H1 (cell line): ENCODE data around the gene PLXNB3. TPM values are rescaled to one million over a fixed set of nuclear protein-coding genes. Genes with fewer than 3 reads are reported as not detected.

Experiments
- BACH1 ChIP-seq: IDR thresholded peaks from 2 replicates; pipeline ENCODE4 v1.6.1; 2012; ENCODE audit warnings: low read length, improper control_type of control experiment
- BCL11A ChIP-seq, 2 experiments: IDR thresholded peaks; one replicate each; pipeline ENCODE4 v1.6.1; 2011; ENCODE audit warnings: low read depth in 2 of 2, low read length in 2 of 2, mild to moderate bottlenecking in 2 of 2
- CHD7 ChIP-seq: fragments of 300-600 bp; sonication (generic); IDR thresholded peaks from 2 replicates; pipeline ENCODE4 v1.7.1; 2012; ENCODE audit warnings: low read length, moderate library complexity, mild to moderate bottlenecking, inconsistent platforms; ENCODE audit not compliant: insufficient replicate concordance
- E2F6 ChIP-seq: IDR thresholded peaks from 2 replicates; pipeline ENCODE4 v1.6.1; 2012; ENCODE audit warnings: inconsistent platforms
- FOSL1 ChIP-seq: IDR thresholded peaks from 2 replicates; pipeline ENCODE4 v1.6.1; 2011; ENCODE audit warnings: mild to moderate bottlenecking, low read depth, low read length, moderate library complexity; ENCODE audit not compliant: insufficient read depth
- NRF1 ChIP-seq: IDR thresholded peaks from 2 replicates; pipeline ENCODE4 v1.6.1; 2011; ENCODE audit warnings: mild to moderate bottlenecking, low read depth, low read length, improper control_type of control experiment
- RNF2 ChIP-seq: fragments of 200-900, 300-1000 bp; sonication (generic); IDR thresholded peaks from 2 replicates; pipeline ENCODE4 v1.7.1; 2016; ENCODE audit warnings: borderline replicate concordance, low read depth, mild to moderate bottlenecking, antibody characterized with exemption, low read length; ENCODE audit not compliant: poor library complexity, severe bottlenecking; ENCODE audit errors: missing control alignments
- SIRT6 ChIP-seq: IDR thresholded peaks from one replicate; pipeline ENCODE4 v1.7.1; 2012; ENCODE audit warnings: low read length, inconsistent platforms
- SP1 ChIP-seq: IDR thresholded peaks from 2 replicates; pipeline ENCODE4 v1.6.1; 2011; ENCODE audit warnings: low read depth, low read length
- polyA plus RNA-seq, 7 experiments: library from polyadenylated mRNA; depleted of rRNA in 3 of 7; stranded (reverse) in 5 of 7; unstranded in 2 of 7; fragments of >200 nt in 5 of 7; fragments of 200-250 nt in 2 of 7; gene quantifications; 1 replicate in 5 of 7; 2 replicates in 1 of 7; 4 replicates in 1 of 7; pipeline versions ENCODE4 v1.2.1 to v1.2.3, GENCODE V29; 2011 to 2013; ENCODE audit warnings: missing spikeins in 2 of 7, mixed read lengths in 2 of 7
- total RNA-seq: library from RNA; stranded (reverse); fragmentation: NEBNext Ultra II Directional; extraction: Animal tissue kit (Norgen Biotek cat#: 25700); gene quantifications from 2 replicates; pipeline ENCODE4 v1.2.1, GENCODE V29; 2021

The PLXNB3 gene
- total and polyA plus RNA-seq, 2 of the 8 experiments (the other 6 are each of a cell fraction or from before 2014, with no cell fraction given): 1.2 to 2.7 TPM

GRCh38 chrX:153776611-153777045 is 12.6 kb downstream of the PLXNB3 start (continued):
- TF ChIP-seq CHD7: no peak
- TF ChIP-seq BCL11A (IDR thresholded peaks at IDR 0.05; ENCODE audit: low read depth in 2 of 2, low read length in 2 of 2): no peak
- TF ChIP-seq FOSL1: no peak
- no peak for TF ChIP-seq SP1
- no peak for TF ChIP-seq RNF2
- no peak for TF ChIP-seq SIRT6
- no peak for TF ChIP-seq BACH1
- no peak for TF ChIP-seq E2F6
- TF ChIP-seq NRF1: no peak
